Prostate gland (tissue), 2 donors: ENCODE data around the gene KRTAP7-1. TPM values are rescaled to one million over a fixed set of nuclear protein-coding genes. Genes with fewer than 3 reads are reported as not detected.

Source experiments
- DNase-seq: peaks from one replicate; pipeline ENCODE4 v3.0.0-alpha.2; 2019; ENCODE audit warnings: low spot score
- H3K27ac ChIP-seq, 2 donors: fragments of 200-600 bp; sonication (generic); 2 replicates each; pipeline ENCODE4 v1.5.1; 2017 to 2019
- H3K27me3 ChIP-seq: fragments of 200-600 bp; sonication (generic); replicated peaks from 2 replicates; pipeline ENCODE4 v1.5.1; 2019; ENCODE audit not compliant: insufficient read depth
- H3K36me3 ChIP-seq, 2 donors: fragments of 200-600 bp; sonication (generic); 1 replicate in 1 of 2; 2 replicates in 1 of 2; pipeline versions ENCODE4 v1.5.1 to v1.8.1; 2017 to 2019
- H3K4me1 ChIP-seq: fragments of 200-600 bp; sonication (generic); replicated peaks from 2 replicates; pipeline ENCODE4 v1.5.1; 2019
- H3K4me3 ChIP-seq, 2 donors: fragments of 200-600 bp; sonication (generic); 2 replicates each; pipeline ENCODE4 v1.5.1; 2017 to 2019
- H3K9me3 ChIP-seq: fragments of 200-600 bp; sonication (generic); 2 replicates; pipeline ENCODE4 v1.5.1; 2017
- POLR2A ChIP-seq: fragments of 450-650 bp; IDR thresholded peaks from one replicate; pipeline ENCODE4 v1.6.1; 2016; ENCODE audit warnings: antibody characterized with exemption, mild to moderate bottlenecking
- POLR2AphosphoS5 ChIP-seq: sonication (generic); formaldehyde crosslinking; IDR thresholded peaks from one replicate; pipeline ENCODE4 v1.6.1; 2017; ENCODE audit warnings: antibody characterized with exemption
- WGBS: methylation state at CpG from one replicate; pipeline ENCODE4 v1.1.5; 2018; 5-methylcytosine and 5-hydroxymethylcytosine counted together
- intact Hi-C: fragments of 100-400 bp; cut with DNase I; formaldehyde crosslinking; loops from one replicate; pipeline ENCODE4 v1.14.2; 2022
- total RNA-seq, 2 donors: library from RNA; depleted of rRNA; stranded (reverse); fragments of >200 nt; gene quantifications; one replicate each; pipeline ENCODE4 v1.1.0, GENCODE V29; 2016
- TF ChIP-seq, protein P1 (sequence below), 4 experiments: fragments of 200-600 bp in 2 of 4; fragments of 450-650 bp in 2 of 4; sonication (generic) in 2 of 4; IDR thresholded peaks; 1 replicate in 3 of 4; 2 replicates in 1 of 4; pipeline ENCODE4 v1.5.1; 2016 to 2019; ENCODE audit warnings: antibody characterized with exemption in 4 of 4, mild to moderate bottlenecking in 2 of 4, moderate library complexity in 2 of 4

KRTAP7-1 gene
- total RNA-seq, 2 donors from 2014 or later: not detected

DNA sequence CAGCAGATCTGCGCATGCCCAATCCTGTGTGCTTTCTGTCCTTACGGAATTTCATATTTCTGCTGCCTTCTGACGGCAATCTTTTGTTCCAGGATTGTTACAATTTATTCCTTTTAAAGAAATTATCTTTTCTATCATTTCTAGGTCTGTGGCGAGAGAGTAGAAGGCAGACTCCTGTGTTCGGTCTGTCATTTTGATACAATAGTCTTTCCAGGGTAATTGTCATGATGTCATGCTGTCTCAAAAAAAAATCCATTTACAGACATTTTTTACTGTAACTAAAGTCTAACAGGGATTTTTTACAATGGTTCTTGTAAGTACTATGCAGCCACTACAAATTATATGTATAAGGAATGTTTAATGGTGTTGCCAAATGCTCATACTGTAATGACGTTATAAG lies 9.0 kb upstream of the KRTAP7-1 start:
- 55% methylated on average over 6 of the region's 6 CpGs for WGBS
- no peaks in the 10 kb centered on the region for H3K36me3 ChIP-seq
- no peaks in the 10 kb centered on the region for H3K4me1 ChIP-seq
- no peak for DNase-seq
- no peaks in the 10 kb centered on the region for H3K27me3 ChIP-seq
- H3K27ac ChIP-seq: no peak overlapping the region
- TF ChIP-seq, protein P1, sequence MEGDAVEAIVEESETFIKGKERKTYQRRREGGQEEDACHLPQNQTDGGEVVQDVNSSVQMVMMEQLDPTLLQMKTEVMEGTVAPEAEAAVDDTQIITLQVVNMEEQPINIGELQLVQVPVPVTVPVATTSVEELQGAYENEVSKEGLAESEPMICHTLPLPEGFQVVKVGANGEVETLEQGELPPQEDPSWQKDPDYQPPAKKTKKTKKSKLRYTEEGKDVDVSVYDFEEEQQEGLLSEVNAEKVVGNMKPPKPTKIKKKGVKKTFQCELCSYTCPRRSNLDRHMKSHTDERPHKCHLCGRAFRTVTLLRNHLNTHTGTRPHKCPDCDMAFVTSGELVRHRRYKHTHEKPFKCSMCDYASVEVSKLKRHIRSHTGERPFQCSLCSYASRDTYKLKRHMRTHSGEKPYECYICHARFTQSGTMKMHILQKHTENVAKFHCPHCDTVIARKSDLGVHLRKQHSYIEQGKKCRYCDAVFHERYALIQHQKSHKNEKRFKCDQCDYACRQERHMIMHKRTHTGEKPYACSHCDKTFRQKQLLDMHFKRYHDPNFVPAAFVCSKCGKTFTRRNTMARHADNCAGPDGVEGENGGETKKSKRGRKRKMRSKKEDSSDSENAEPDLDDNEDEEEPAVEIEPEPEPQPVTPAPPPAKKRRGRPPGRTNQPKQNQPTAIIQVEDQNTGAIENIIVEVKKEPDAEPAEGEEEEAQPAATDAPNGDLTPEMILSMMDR (IDR thresholded peaks at IDR 0.05): no peak
- TF ChIP-seq POLR2AphosphoS5 (no peak), POLR2A (no peak)
- no peak overlapping the region for H3K4me3 ChIP-seq
- intact Hi-C loops: no loop called here
- no peaks in the 10 kb centered on the region for H3K9me3 ChIP-seq

DNA sequence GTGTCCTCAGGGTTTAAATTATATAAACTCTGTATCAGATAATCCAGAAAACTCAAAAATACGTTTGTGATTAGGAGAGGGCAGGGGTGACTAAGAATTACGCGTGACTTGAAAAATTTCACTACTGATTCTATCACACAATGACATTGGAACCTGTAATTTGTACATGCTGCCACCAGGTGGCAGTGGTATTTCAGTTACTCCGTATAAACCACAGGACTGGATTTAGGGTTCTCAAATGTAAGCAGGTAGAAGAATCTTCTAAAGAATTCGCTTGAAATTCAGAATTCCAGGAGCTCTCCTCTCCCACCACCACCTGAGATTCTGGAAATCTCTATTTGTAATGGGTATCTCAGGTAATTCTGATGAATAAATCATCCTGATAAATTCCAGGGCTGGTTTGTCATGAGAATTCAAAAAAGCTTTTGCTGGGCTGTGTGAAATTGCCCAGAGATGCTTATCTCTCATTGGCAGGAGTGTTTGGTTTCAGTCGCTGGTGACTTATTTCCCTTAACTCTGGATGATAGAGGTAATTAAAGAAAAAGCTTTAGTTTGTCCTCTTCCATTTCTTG lies 1.7 kb upstream of the KRTAP7-1 start:
- intact Hi-C loops: no loop called here
- no peaks in the 10 kb centered on the region for H3K9me3 ChIP-seq
- TF ChIP-seq, protein P1 (IDR thresholded peaks at IDR 0.05): peak in 2 of 4 experiments; percentile 11 to 40
- no peak for TF ChIP-seq POLR2AphosphoS5
- H3K36me3 ChIP-seq: no peaks in the 10 kb centered on the region
- H3K4me1 ChIP-seq: no peaks in the 10 kb centered on the region
- no peak overlapping the region for H3K4me3 ChIP-seq
- H3K27me3 ChIP-seq: no peaks in the 10 kb centered on the region
- no peak for DNase-seq
- no peak overlapping the region for H3K27ac ChIP-seq
- 44% methylated on average over 6 of the region's 6 CpGs for WGBS

DNA sequence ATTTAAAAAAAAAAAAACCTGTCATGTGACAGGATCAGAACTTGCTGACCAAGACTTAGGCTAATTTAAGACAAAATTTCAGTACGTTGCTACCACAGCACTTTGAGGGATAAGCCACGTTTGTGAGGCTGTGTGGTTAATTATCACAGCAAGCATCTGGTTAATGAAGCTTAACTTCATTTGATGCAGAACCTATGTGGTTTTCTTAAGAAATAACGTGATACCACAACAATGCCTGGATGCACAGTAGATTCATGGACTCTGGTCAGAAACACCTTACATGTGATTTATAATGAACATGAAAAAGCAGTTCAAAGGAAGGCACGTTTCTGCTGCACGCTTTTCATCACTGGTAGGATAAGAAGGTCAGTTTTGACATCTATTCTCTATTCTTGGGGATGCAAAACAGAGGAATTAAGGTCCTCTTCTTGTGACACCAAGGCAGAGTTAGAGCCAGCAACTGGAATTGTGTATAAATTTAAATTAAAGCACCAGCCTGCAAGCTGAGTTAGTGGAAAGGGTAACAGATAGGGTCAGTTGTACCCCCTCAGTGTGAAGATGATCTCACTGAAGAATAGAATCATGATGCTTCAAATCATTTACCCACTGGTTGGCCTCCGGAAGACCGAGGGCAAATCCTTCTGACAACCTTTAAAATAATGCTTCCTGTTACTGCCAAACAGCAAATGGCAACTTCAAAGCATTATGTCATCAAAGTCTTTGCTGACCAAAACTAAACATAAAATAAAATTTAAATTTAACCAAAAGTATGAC lies 10.5 kb downstream of the KRTAP7-1 start:
- TF ChIP-seq POLR2AphosphoS5 (no peak), POLR2A (no peak)
- TF ChIP-seq, protein P1 (IDR thresholded peaks at IDR 0.05): no peak
- H3K4me3 ChIP-seq: no peak overlapping the region
- WGBS: 65% methylated on average over 7 of the region's 7 CpGs
- DNase-seq: no peak
- no peaks in the 10 kb centered on the region for H3K9me3 ChIP-seq
- H3K4me1 ChIP-seq: no peaks in the 10 kb centered on the region
- intact Hi-C loops: no loop called here
- no peaks in the 10 kb centered on the region for H3K36me3 ChIP-seq
- no peaks in the 10 kb centered on the region for H3K27me3 ChIP-seq
- H3K27ac ChIP-seq: no peak overlapping the region

DNA sequence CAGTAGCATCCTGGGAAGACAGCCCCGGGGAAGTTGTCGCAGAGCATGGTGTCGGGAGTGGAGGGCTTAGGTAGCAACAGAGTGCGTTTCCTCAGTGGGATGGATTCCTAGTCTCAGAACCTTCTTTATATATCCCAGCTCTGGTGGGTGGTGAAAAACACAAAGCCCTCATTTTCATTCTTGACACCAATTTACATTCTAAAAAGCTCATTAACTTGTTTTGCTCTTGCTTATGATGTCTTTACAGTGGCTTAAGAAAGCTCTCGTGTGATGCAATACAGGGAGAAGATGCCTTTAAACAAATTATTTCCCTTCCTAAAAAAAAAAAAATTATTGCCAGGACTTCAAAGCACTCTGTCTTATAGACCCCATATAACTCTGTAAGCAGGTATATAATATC lies 16.4 kb downstream of the KRTAP7-1 start, which contains the start of gene KRTAP8-1:
KRTAP8-1 (minus strand) TSS at position 101 of the 400 bp plus-strand sequence; CDS start at position 47, 54 bp downstream.
- no peaks in the 10 kb centered on the region for H3K36me3 ChIP-seq
- no peaks in the 10 kb centered on the region for H3K4me1 ChIP-seq
- H3K27ac ChIP-seq: no peak within 1 kb of the TSS
- no peaks in the 10 kb centered on the region for H3K9me3 ChIP-seq
- H3K27me3 ChIP-seq: no peaks in the 10 kb centered on the region
- intact Hi-C loops: no loop called here
- no peak within 1 kb of the TSS for H3K4me3 ChIP-seq
- TF ChIP-seq, protein P1 (IDR thresholded peaks at IDR 0.05): no peak
- no peak for TF ChIP-seq POLR2AphosphoS5
- TF ChIP-seq POLR2A: no peak
- WGBS: 91% methylated on average over 5 of the region's 5 CpGs
- no peak for DNase-seq

DNA sequence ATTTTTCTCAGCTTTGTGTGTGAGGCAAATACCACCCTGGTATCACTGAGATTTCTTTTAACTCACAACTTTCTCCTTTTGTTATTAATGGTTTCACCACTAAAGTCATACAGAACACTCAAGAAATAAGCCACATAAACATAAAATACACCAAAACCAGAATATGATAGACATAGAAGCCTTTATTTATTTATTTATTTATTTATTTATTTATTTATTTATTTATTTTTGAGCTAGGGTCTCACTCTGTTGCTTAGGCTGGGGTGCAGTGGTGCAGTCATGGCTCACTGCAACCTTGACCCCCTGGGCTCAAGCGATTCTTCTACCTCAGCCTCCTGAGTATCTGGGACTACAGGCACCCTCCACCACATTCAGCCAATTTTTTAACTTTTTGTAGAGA lies 29.0 kb downstream of the KRTAP7-1 start:
- WGBS: 89% methylated on average over 1 of the region's 1 CpG
- intact Hi-C loops: no loop called here
- no peak overlapping the region for H3K4me3 ChIP-seq

More for the DNA sequence above, 29.0 kb downstream of the KRTAP7-1 start:
- Histone ChIP-seq H3K9me3 (no peaks in the 10 kb centered on the region), H3K4me1 (no peaks in the 10 kb centered on the region), H3K27ac (no peak overlapping the region), H3K27me3 (no peaks in the 10 kb centered on the region), H3K36me3 (no peaks in the 10 kb centered on the region)
- DNase-seq: no peak
- TF ChIP-seq, protein P1 (IDR thresholded peaks at IDR 0.05): no peak
- TF ChIP-seq POLR2AphosphoS5: no peak
- no peak for TF ChIP-seq POLR2A
